Measurements from ENCODE around the gene RACK1. TPM values are rescaled to one million over a fixed set of nuclear protein-coding genes. Genes with fewer than 3 reads are reported as not detected.

The RACK1 gene
- total RNA-seq, 4 donors from 2014 or later, result 1,300 to 1,812 (median 1,580) TPM

DNA sequence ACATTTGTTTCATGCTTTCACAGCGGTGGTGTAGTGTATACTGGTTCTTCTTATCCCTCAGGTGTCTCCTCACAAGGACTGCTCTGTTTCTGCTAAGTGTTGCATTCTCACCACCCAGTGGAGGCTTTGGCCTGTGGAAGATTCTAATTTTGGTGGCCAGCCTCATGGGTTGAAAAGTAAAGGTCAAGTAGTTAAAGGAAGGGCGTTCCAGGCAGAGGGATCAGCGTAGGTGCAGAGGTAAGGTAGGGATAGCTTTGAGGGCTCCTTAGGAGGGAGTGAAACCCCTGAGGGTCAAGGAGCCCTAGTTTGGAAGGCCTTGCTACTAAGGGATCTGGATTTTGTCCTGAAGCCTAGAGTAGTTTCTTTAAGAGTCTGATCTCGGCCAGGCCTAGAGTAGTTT, 4.6 kb upstream of the RACK1 start:
- TF ChIP-seq, protein P1, sequence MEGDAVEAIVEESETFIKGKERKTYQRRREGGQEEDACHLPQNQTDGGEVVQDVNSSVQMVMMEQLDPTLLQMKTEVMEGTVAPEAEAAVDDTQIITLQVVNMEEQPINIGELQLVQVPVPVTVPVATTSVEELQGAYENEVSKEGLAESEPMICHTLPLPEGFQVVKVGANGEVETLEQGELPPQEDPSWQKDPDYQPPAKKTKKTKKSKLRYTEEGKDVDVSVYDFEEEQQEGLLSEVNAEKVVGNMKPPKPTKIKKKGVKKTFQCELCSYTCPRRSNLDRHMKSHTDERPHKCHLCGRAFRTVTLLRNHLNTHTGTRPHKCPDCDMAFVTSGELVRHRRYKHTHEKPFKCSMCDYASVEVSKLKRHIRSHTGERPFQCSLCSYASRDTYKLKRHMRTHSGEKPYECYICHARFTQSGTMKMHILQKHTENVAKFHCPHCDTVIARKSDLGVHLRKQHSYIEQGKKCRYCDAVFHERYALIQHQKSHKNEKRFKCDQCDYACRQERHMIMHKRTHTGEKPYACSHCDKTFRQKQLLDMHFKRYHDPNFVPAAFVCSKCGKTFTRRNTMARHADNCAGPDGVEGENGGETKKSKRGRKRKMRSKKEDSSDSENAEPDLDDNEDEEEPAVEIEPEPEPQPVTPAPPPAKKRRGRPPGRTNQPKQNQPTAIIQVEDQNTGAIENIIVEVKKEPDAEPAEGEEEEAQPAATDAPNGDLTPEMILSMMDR (IDR thresholded peaks at IDR 0.05), result no peak
- TF ChIP-seq POLR2AphosphoS5 (IDR thresholded peaks at IDR 0.05) (no peak), EP300 (IDR thresholded peaks at IDR 0.05) (no peak), POLR2A (IDR thresholded peaks at IDR 0.05) (no peak)
- Histone ChIP-seq H3K27me3 (no peaks in the 10 kb centered on the region), H3K36me3 (peaks cover 0 to 28% of the 10 kb centered on the region in 2 donors), H3K4me3 (peak overlapping the region; percentile 63 to 76), H3K9me3 (no peaks in the 10 kb centered on the region), H3K4me1 (peaks cover 0 to 83% (median 38%) of the 10 kb centered on the region in 3 donors), H3K27ac (peak overlapping the region in 3 of 4 donors; percentile 93 to 97 (median 94))
- 46 to 53% methylated on average over 2 to 3 of the region's 4 CpGs for WGBS, 2 donors (ENCODE audit: low coverage in 1 of 2)
- no peak for ATAC-seq

DNA sequence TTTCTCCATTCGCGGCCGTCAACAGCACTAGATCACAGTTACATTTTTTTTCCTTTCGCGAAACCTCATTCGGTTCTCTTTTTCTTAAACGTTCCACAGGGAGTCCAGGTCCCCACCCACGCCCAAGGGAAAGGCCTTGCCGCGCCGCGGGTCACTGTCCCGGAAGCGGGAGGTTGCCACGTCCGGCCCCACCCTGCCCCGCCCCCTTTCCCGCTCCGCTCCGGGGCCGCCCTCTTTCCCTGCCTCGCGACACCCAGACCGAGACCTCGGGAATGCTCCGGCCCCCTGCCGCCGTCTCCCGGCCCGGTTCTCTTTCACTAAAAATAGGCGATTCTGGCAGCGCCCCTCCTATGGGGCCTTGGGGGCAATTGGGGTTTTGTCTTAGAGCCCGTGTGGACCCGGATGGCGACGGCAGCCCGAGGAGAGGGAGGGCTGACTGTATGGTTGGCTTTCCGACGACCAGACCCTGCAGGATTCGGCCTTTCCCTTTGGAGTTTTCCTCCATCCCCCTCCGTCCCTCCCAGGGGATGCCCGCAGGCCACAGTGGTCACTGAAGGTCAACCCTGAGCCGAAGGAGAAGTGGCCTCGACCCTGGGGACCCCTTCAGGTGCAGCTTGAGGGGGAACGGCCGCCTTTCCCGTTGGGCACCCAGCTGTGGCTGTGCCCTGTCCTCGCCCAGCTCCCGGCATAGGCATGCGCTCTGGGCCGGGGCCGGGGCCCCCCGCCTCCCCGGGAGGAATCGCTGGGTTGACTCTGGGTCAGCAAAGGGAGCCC, 2.8 kb upstream of the RACK1 start:
- peak; percentile 89 for ATAC-seq
- H3K27me3 ChIP-seq, result no peaks in the 10 kb centered on the region
- peaks cover 0 to 20% of the 10 kb centered on the region in 2 donors for H3K36me3 ChIP-seq
- H3K4me3 ChIP-seq, result peak overlapping the region; percentile 63 to 76
- TF ChIP-seq POLR2A (IDR thresholded peaks at IDR 0.05), result peak; percentile 50 to 74
- TF ChIP-seq POLR2AphosphoS5 (IDR thresholded peaks at IDR 0.05), result peak; percentile 78
- TF ChIP-seq, protein P1 (IDR thresholded peaks at IDR 0.05), result peak in 3 of 4 experiments; percentile 3 to 36 (median 9)
- no peak for TF ChIP-seq EP300 (IDR thresholded peaks at IDR 0.05)
- peaks cover 0 to 79% (median 41%) of the 10 kb centered on the region in 3 donors for H3K4me1 ChIP-seq
- peak overlapping the region; percentile 84 to 97 (median 94) for H3K27ac ChIP-seq
- H3K9me3 ChIP-seq, result no peaks in the 10 kb centered on the region
- 0 to 10% methylated on average over 2 to 6 of the region's 55 CpGs for WGBS, 2 donors (ENCODE audit: low coverage in 1 of 2)

DNA sequence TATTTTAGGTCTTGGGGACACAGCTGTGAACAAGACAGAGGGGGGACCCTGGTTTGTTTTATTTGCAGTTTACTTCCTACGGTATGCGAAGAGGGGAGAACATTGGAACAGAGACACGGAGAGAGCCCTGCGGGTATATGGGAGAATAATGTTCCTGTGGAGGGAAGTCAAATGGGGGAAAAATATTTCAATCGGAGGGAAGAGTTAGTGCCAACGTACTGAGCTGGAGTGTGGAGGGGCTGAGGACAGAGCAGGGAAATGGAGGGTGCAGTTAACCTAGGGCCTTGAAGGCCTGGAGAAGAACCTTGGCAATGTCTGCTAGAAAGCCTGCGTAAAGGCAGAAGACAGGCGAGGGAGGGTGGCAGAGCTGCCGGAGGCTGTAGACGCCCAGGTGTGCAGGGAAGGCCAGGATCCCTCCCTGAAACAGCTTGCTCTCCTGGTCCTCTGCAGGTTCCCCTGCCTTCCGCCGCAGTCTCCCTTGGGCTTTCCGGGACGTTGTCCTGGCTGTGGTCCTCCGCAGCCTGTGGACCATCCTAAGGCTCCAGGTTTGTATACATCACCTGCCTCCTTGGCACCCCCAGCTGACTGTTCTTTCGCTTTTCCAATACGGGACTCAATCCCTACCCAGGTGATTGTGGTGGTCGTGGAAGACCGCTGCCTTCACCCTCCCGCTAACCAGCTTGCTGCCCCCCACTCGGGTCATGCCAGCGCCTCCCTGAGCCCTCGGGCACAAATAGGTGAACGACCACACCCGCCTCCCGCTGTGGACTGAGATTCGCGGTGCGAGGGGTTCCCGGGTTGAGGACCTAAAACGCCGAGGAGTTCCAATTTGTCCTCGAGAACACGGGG, 1.9 kb upstream of the RACK1 start:
- peak overlapping the region; percentile 63 to 76 for H3K4me3 ChIP-seq
- H3K36me3 ChIP-seq, result peaks cover 0 to 24% of the 10 kb centered on the region in 2 donors
- ATAC-seq, result no peak
- no peaks in the 10 kb centered on the region for H3K9me3 ChIP-seq
- H3K27me3 ChIP-seq, result no peaks in the 10 kb centered on the region
- peaks cover 0 to 79% (median 41%) of the 10 kb centered on the region in 3 donors for H3K4me1 ChIP-seq
- TF ChIP-seq POLR2AphosphoS5 (IDR thresholded peaks at IDR 0.05) (no peak), EP300 (IDR thresholded peaks at IDR 0.05) (no peak), POLR2A (IDR thresholded peaks at IDR 0.05) (no peak)
- TF ChIP-seq, protein P1 (IDR thresholded peaks at IDR 0.05), result no peak
- H3K27ac ChIP-seq, result peak overlapping the region; percentile 84 to 97 (median 94)
- 44 to 46% methylated on average over 15 to 20 of the region's 34 CpGs for WGBS, 2 donors (ENCODE audit: low coverage in 1 of 2)

DNA sequence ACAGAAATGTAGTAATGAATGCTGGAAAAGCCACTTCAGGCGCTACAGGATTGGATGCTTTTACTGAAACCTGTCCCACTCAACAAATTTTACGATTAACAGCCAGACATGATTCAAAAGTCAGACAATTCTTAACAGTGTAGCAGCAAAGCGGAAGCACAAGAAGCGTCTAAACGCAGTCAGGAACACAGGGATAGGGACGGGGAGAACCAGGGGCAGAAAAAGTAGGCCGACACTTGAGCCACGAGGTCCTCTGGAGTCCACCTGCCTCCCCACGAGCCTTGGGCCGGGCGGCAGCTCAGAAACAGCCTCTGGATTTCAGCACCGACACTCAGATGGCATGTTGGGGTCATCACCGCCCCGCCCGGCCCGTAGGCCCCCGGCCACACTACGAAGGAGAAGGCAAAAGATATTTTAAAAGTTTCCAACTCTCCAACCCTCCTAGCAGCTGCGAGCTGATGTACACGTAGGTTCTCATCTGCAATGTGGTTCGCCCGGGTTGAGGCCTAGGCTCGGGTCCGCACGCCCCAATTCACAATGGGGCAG, 615 bp downstream of the RACK1 start:
- peaks cover 0 to 71% (median 23%) of the 10 kb centered on the region in 3 donors for H3K4me1 ChIP-seq
- no peaks in the 10 kb centered on the region for H3K9me3 ChIP-seq
- no peak for ATAC-seq
- TF ChIP-seq POLR2AphosphoS5 (IDR thresholded peaks at IDR 0.05), result no peak
- H3K27ac ChIP-seq, result peak overlapping the region; percentile 15 to 97 (median 94)
- peaks cover 0 to 41% of the 10 kb centered on the region in 2 donors for H3K36me3 ChIP-seq
- peak overlapping the region; percentile 53 to 79 for H3K4me3 ChIP-seq
- WGBS, 2 donors (ENCODE audit: low coverage in 1 of 2), result 0 to 1% methylated on average over 1 to 20 of the region's 25 CpGs
- H3K27me3 ChIP-seq, result no peaks in the 10 kb centered on the region

DNA sequence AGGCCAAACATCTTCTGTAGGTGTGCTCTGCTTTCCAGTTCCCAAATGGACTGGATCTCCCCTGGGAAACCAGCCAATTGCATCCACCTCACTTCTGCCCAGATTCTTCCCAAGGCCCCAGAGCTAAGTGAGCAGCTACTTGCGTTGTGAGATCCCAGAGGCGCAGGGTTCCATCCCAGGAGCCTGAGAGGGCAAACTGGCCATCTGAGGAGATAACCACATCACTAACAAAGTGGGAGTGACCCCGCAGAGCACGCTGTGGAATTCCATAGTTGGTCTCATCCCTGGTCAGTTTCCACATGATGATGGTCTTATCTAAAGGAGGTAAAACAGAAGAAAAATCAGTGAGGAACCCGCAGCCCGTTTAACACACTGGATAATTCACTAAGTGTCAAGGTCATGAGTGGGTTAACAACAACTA, 1.7 kb downstream of the RACK1 start:
- H3K36me3 ChIP-seq, result peaks cover 0 to 52% of the 10 kb centered on the region in 2 donors
- ATAC-seq, result no peak
- peak overlapping the region; percentile 53 to 79 for H3K4me3 ChIP-seq
- H3K27me3 ChIP-seq, result no peaks in the 10 kb centered on the region
- WGBS, 2 donors (ENCODE audit: low coverage in 1 of 2), result 5 to 47% methylated on average over 2 to 3 of the region's 6 CpGs
- no peak for TF ChIP-seq EP300 (IDR thresholded peaks at IDR 0.05)
- TF ChIP-seq, protein P1 (IDR thresholded peaks at IDR 0.05), result no peak
- no peak for TF ChIP-seq POLR2AphosphoS5 (IDR thresholded peaks at IDR 0.05)
- no peak for TF ChIP-seq POLR2A (IDR thresholded peaks at IDR 0.05)
- peak overlapping the region in 3 of 4 donors; percentile 93 to 97 (median 94) for H3K27ac ChIP-seq
- H3K4me1 ChIP-seq, result peaks cover 0 to 66% (median 18%) of the 10 kb centered on the region in 3 donors
- H3K9me3 ChIP-seq, result no peaks in the 10 kb centered on the region
